GM10266 (cell line): ENCODE measurements around the gene ITGB2.

Source experiments
- DNase-seq: peaks from one replicate; pipeline ENCODE4 v3.0.0; 2012; ENCODE audit errors: extremely low spot score
- CTCF ChIP-seq: IDR thresholded peaks from 2 replicates; pipeline ENCODE4 v1.5.1; 2012; ENCODE audit warnings: mild to moderate bottlenecking, low read depth; ENCODE audit not compliant: control insufficient read depth, insufficient read depth; ENCODE audit errors: missing control alignments

ITGB2 gene

DNA sequence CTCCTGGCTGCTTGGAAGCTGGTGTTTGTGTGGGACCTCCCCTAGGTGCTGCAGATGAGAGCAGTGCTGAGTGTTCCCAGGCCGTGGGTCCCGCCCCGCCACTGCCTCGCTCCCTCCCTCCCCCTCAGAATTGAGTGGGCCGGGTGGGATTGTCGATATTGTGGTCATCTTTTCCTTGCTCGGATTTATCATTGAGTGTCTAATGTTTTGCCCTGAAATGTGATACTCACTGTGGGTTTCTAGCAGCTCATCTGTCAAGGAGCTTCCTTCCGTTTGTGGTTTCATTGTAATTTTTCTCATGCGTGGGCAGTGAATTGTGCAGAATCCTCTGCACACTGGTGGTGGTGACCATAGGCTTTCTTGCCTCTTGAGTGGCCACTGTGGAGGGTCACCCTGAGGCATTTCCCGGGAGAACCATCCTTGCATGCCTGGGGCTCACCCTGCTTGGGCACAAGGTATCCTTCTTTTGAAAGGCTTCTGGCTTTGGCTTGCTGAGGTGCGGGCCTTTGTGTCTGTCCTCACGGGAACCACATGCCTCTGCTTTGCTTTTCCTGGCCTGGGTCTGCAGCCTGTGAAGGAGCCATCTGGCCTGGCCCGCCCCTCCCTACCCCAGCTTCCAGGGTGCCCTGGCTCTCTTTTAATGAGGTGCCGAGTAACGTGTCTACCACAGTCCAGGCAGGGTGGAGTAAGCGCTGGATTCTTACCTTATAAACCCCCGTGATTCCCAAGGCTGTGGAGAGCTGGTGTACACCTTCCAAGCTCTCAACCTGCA lies 44.7 kb upstream of the ITGB2 start:
- no peak for TF ChIP-seq CTCF

GRCh38 chr21:44964381-44964780 lies 43.7 kb upstream of the ITGB2 start:
- no peak for TF ChIP-seq CTCF
- no peak for DNase-seq

More for the DNA sequence above, 44.7 kb upstream of the ITGB2 start:
- DNase-seq, result no peak

- DNase-seq, result no peak
Observed at GRCh38 chr21:44962403-44962966, 41.8 kb upstream of the ITGB2 start.

GRCh38 chr21:44960141-44961092 lies 39.7 kb upstream of the ITGB2 start:
- no peak for DNase-seq
- no peak for TF ChIP-seq CTCF

More at GRCh38 chr21:44962403-44962966, 41.8 kb upstream of the ITGB2 start:
- TF ChIP-seq CTCF, result no peak

DNA sequence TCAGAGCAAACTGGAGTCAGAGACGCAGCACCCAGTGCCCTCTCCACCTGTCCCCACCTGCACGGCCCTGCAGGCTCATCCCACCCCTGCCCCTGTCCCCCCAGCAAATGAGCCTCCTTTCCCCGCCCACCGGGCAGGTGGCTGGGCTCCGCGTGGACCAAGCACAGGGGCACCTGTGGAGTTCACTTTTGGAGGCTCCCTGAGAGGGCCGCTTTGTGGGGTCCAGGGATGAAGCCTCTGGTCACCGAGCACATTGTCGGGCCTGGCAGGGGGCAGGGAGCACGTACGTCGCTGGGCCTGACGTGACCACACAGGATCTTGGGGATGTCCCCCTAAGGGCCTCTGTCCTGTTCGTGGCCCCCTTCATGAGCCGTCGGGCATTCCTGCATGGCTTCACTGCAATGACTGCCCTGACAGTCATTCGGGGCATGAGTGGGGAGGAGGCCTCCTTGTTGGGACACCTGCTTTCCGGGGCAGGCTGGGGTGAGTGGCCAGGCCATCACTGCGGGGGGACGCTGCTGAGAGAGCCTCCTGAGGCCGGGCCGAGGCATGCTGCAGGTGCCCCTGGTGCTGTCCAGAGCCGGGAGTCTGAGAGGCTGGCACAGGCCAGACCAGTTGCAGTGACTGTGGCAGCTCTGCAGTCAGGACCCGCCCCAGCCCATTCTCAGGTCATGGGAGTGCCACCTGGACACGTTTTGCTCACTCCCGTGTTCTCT lies 38.8 kb upstream of the ITGB2 start:
- TF ChIP-seq CTCF, result no peak

GRCh38 chr21:44958471-44959191 lies 37.9 kb upstream of the ITGB2 start:
- TF ChIP-seq CTCF, result no peak
- no peak for DNase-seq

More for the DNA sequence above, 38.8 kb upstream of the ITGB2 start:
- no peak for DNase-seq
